ENCODE data around the gene TLE7.

TLE7 gene

DNA sequence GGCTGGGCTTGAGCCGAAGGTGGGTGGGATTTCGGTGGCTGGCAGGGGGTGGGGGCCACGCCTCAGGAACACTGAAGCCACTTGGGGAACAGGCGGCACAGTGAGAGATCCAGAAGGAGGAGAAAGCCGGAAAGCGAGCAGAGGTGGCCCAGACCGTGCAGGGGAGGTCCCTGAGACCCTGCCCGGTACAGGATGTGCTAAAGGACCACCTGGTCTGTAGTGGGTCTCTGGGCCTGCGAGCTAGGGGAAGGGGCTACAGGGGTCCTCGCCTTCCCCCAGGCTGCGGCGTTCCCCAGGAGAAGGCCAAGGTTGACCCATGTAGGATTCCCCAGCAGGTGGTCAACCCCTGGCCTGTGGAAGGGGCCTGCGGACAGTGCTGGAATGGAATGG lies at the start of gene TLE7:
Gene TLE7, minus strand, starts transcription at position 4 of the 390 bp plus-strand sequence. CDS start 8,730 bp downstream, outside the sequence.
- no peak within 1 kb of the TSS for H3K9ac ChIP-seq (ENCODE audit: low read depth in 1 of 2, low read length in 2 of 2)
- H3K4me3 ChIP-seq (ENCODE audit: low read depth in 1 of 2, low read length in 2 of 2), result no peak within 1 kb of the TSS
- no peaks in the 10 kb centered on the region for H3K36me3 ChIP-seq (ENCODE audit: control insufficient read depth in 1 of 2, insufficient read depth in 2 of 2, low read length in 2 of 2)
- no peaks in the 10 kb centered on the region for H3K27me3 ChIP-seq (ENCODE audit: control insufficient read depth in 1 of 2, insufficient read depth in 2 of 2, low read length in 2 of 2)
- no peaks in the 10 kb centered on the region for H3K4me1 ChIP-seq (ENCODE audit: control insufficient read depth in 1 of 2, insufficient read depth in 2 of 2, low read length in 2 of 2)
- H3K27ac ChIP-seq (ENCODE audit: low read depth, low read length), result no peak within 1 kb of the TSS
- peaks cover 32 to 35% of the 10 kb centered on the region in 2 donors for H3K9me3 ChIP-seq (ENCODE audit: control insufficient read depth in 1 of 2, low read length in 2 of 2)

DNA sequence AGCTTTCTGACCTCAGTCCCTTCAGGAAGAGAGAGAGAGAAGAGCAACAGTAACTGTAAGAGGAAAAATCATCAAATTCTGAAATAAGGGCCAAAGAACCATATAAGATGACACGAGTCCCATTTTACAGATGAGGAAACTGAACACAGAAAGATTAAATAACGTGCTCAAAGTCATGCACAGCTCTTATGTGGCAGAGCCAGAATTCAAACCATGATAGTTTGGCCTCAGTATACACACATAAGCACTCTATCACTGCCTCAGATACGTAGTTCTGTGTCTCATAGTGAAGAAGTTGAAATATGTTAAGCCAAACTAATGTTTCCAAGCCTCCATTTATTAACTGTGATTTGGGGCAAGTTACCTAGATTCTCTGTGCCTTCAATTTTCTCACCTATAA lies 49.2 kb upstream of the TLE7 start:
- H3K36me3 ChIP-seq (ENCODE audit: control insufficient read depth in 1 of 2, insufficient read depth in 2 of 2, low read length in 2 of 2), result no peaks in the 10 kb centered on the region
- H3K4me1 ChIP-seq (ENCODE audit: control insufficient read depth in 1 of 2, insufficient read depth in 2 of 2, low read length in 2 of 2), result no peaks in the 10 kb centered on the region
- H3K9me3 ChIP-seq (ENCODE audit: control insufficient read depth in 1 of 2, low read length in 2 of 2), result no peaks in the 10 kb centered on the region
- no peak overlapping the region for H3K4me3 ChIP-seq (ENCODE audit: low read depth in 1 of 2, low read length in 2 of 2)
- no peak overlapping the region for H3K9ac ChIP-seq (ENCODE audit: low read depth in 1 of 2, low read length in 2 of 2)
- H3K27ac ChIP-seq (ENCODE audit: low read depth, low read length), result no peak overlapping the region
- H3K27me3 ChIP-seq (ENCODE audit: control insufficient read depth in 1 of 2, insufficient read depth in 2 of 2, low read length in 2 of 2), result no peaks in the 10 kb centered on the region

- no peak overlapping the region for H3K9ac ChIP-seq (ENCODE audit: low read depth in 1 of 2, low read length in 2 of 2)
- H3K4me1 ChIP-seq (ENCODE audit: control insufficient read depth in 1 of 2, insufficient read depth in 2 of 2, low read length in 2 of 2), result no peaks in the 10 kb centered on the region
- no peaks in the 10 kb centered on the region for H3K27me3 ChIP-seq (ENCODE audit: control insufficient read depth in 1 of 2, insufficient read depth in 2 of 2, low read length in 2 of 2)
- no peaks in the 10 kb centered on the region for H3K9me3 ChIP-seq (ENCODE audit: control insufficient read depth in 1 of 2, low read length in 2 of 2)
- no peaks in the 10 kb centered on the region for H3K36me3 ChIP-seq (ENCODE audit: control insufficient read depth in 1 of 2, insufficient read depth in 2 of 2, low read length in 2 of 2)
- H3K4me3 ChIP-seq (ENCODE audit: low read depth in 1 of 2, low read length in 2 of 2), result no peak overlapping the region
- H3K27ac ChIP-seq (ENCODE audit: low read depth, low read length), result no peak overlapping the region
Measured at GRCh38 chr16:71490361-71490760, 48.5 kb upstream of the TLE7 start.

DNA sequence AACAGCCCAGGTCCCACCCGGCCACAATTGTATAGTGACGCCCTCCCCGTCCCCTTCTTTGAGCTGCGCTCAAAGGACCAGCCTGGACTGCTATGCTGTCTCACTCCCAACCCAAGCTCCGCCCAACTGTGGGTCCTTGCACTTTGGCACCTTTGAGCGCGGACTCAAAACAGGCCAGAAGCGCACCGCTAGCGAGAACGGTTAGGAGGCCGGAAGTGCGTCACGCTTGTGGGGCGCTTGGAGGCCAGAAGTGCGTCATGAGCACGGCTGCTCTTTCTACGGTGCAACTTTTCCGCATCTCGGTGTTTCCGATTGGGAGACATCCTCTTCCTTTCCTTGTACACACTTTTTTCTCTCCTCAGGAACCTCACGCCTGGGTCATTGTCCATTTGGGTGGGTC lies 47.3 kb upstream of the TLE7 start, which contains the start of gene ZNF19:
Gene ZNF19, minus strand, starts transcription at position 203 of the 400 bp plus-strand sequence. CDS start 7,210 bp downstream, outside the sequence.
- Histone ChIP-seq H3K27ac (ENCODE audit: low read depth, low read length) (no peak within 1 kb of the TSS), H3K36me3 (ENCODE audit: control insufficient read depth in 1 of 2, insufficient read depth in 2 of 2, low read length in 2 of 2) (no peaks in the 10 kb centered on the region), H3K4me3 (ENCODE audit: low read depth in 1 of 2, low read length in 2 of 2) (no peak within 1 kb of the TSS), H3K9ac (ENCODE audit: low read depth in 1 of 2, low read length in 2 of 2) (no peak within 1 kb of the TSS), H3K4me1 (ENCODE audit: control insufficient read depth in 1 of 2, insufficient read depth in 2 of 2, low read length in 2 of 2) (peaks cover 0 to 3% of the 10 kb centered on the region in 2 donors), H3K27me3 (ENCODE audit: control insufficient read depth in 1 of 2, insufficient read depth in 2 of 2, low read length in 2 of 2) (no peaks in the 10 kb centered on the region), H3K9me3 (ENCODE audit: control insufficient read depth in 1 of 2, low read length in 2 of 2) (no peaks in the 10 kb centered on the region)

DNA sequence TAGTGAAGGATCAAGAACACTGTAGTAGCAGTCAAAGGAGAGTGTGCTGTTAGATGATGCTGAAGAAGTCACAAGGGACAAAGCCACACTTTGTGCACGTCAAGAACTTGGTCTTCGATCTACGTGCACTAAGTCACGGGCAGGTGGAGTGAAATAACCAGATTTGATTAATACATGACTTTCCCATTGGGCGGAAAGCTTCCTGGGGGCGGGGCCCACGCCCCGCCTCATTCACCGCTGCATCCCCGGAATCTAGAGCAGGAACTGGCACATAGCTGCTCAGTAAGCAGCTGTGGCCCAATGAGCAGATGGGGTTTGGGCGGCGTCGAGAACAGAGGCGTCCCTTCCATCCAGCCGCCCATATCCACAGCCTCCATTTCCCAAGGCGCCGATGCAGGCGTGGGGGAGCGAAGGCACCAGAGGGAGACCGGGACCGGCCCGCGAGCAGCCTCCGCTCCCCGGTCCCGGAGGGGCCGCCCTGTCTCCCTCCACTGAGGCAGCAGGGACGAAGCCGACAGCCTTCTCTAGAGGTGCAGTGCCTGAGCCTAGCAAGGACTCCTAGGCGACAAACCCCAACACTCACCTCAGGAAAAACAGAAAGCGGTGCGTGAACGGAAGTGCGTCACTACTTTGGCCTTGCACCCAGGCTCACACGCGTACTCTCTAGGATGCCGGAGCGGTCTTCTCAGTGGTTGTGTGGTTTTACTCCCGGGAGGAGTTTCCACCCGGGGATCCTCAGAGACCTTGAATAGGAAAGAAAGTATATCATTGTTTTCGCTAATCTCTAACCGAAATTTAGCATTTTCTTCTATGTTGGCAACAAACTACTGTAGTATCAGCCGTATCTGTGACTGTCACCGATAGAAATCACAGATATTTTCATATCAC lies 42.4 kb upstream of the TLE7 start:
- Histone ChIP-seq H3K27ac (ENCODE audit: low read depth, low read length) (peak overlapping the region; percentile 99), H3K27me3 (ENCODE audit: control insufficient read depth in 1 of 2, insufficient read depth in 2 of 2, low read length in 2 of 2) (no peaks in the 10 kb centered on the region), H3K36me3 (ENCODE audit: control insufficient read depth in 1 of 2, insufficient read depth in 2 of 2, low read length in 2 of 2) (no peaks in the 10 kb centered on the region), H3K9me3 (ENCODE audit: control insufficient read depth in 1 of 2, low read length in 2 of 2) (no peaks in the 10 kb centered on the region), H3K9ac (ENCODE audit: low read depth in 1 of 2, low read length in 2 of 2) (peak overlapping the region; percentile 84 to 93), H3K4me1 (ENCODE audit: control insufficient read depth in 1 of 2, insufficient read depth in 2 of 2, low read length in 2 of 2) (peaks cover 7 to 10% of the 10 kb centered on the region in 2 donors), H3K4me3 (ENCODE audit: low read depth in 1 of 2, low read length in 2 of 2) (peak overlapping the region; percentile 87 to 94)

DNA sequence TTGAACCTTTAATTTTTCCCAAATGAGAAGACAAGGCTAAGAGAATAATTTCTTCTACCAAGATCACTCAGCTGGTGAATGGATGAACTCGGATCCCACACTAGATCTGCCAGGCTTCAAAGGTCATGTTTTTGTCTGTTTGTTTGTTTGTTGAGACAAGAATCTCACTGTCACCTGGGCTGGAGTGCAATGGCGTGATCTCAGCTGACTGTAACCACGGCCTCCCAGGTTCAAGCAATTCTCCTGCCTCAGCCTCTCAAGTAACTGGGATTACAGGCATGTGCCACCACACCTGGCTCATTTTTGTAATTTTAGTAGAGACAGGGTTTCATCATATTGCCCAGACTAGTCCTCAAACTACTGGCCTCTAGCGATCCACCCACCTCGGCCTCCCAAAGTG lies 40.7 kb upstream of the TLE7 start:
- no peak overlapping the region for H3K4me3 ChIP-seq (ENCODE audit: low read depth in 1 of 2, low read length in 2 of 2)
- no peak overlapping the region for H3K9ac ChIP-seq (ENCODE audit: low read depth in 1 of 2, low read length in 2 of 2)
- H3K36me3 ChIP-seq (ENCODE audit: control insufficient read depth in 1 of 2, insufficient read depth in 2 of 2, low read length in 2 of 2), result peaks cover 0 to 7% of the 10 kb centered on the region in 2 donors
- H3K27me3 ChIP-seq (ENCODE audit: control insufficient read depth in 1 of 2, insufficient read depth in 2 of 2, low read length in 2 of 2), result no peaks in the 10 kb centered on the region
- H3K9me3 ChIP-seq (ENCODE audit: control insufficient read depth in 1 of 2, low read length in 2 of 2), result no peaks in the 10 kb centered on the region
- no peak overlapping the region for H3K27ac ChIP-seq (ENCODE audit: low read depth, low read length)
- peaks cover 7 to 10% of the 10 kb centered on the region in 2 donors for H3K4me1 ChIP-seq (ENCODE audit: control insufficient read depth in 1 of 2, insufficient read depth in 2 of 2, low read length in 2 of 2)

DNA sequence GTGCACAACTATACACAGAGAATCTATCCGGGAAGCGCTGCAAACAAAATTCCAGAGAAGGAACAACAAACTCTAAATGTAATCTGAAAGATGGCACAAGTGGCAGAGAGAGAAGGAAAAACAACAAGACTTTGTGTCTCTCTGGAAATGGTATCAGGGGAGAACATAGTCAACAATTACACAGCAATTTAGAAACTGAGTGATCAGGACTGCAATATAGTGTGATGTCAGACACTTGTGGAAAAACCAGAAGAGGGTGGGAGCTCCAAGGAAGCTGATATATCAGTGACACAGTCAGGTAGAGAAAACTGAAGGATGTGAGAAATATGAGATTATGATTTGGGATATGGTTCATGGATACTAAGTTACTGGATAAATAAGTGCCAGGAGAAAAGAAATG lies 39.1 kb upstream of the TLE7 start:
- Histone ChIP-seq H3K36me3 (ENCODE audit: control insufficient read depth in 1 of 2, insufficient read depth in 2 of 2, low read length in 2 of 2) (peaks cover 0 to 12% of the 10 kb centered on the region in 2 donors), H3K4me1 (ENCODE audit: control insufficient read depth in 1 of 2, insufficient read depth in 2 of 2, low read length in 2 of 2) (peaks cover 7 to 10% of the 10 kb centered on the region in 2 donors), H3K27ac (ENCODE audit: low read depth, low read length) (no peak overlapping the region), H3K9ac (ENCODE audit: low read depth in 1 of 2, low read length in 2 of 2) (no peak overlapping the region), H3K27me3 (ENCODE audit: control insufficient read depth in 1 of 2, insufficient read depth in 2 of 2, low read length in 2 of 2) (no peaks in the 10 kb centered on the region), H3K9me3 (ENCODE audit: control insufficient read depth in 1 of 2, low read length in 2 of 2) (no peaks in the 10 kb centered on the region), H3K4me3 (ENCODE audit: low read depth in 1 of 2, low read length in 2 of 2) (no peak overlapping the region)

GRCh38 chr16:71479420-71479819 lies 37.6 kb upstream of the TLE7 start:
- H3K9me3 ChIP-seq (ENCODE audit: control insufficient read depth in 1 of 2, low read length in 2 of 2), result no peaks in the 10 kb centered on the region
- no peak overlapping the region for H3K27ac ChIP-seq (ENCODE audit: low read depth, low read length)
- H3K9ac ChIP-seq (ENCODE audit: low read depth in 1 of 2, low read length in 2 of 2), result no peak overlapping the region
- H3K4me1 ChIP-seq (ENCODE audit: control insufficient read depth in 1 of 2, insufficient read depth in 2 of 2, low read length in 2 of 2), result peaks cover 7% of the 10 kb centered on the region in 2 donors
- no peak overlapping the region for H3K4me3 ChIP-seq (ENCODE audit: low read depth in 1 of 2, low read length in 2 of 2)
- no peaks in the 10 kb centered on the region for H3K27me3 ChIP-seq (ENCODE audit: control insufficient read depth in 1 of 2, insufficient read depth in 2 of 2, low read length in 2 of 2)
- peaks cover 0 to 16% of the 10 kb centered on the region in 2 donors for H3K36me3 ChIP-seq (ENCODE audit: control insufficient read depth in 1 of 2, insufficient read depth in 2 of 2, low read length in 2 of 2)

- no peaks in the 10 kb centered on the region for H3K27me3 ChIP-seq (ENCODE audit: control insufficient read depth in 1 of 2, insufficient read depth in 2 of 2, low read length in 2 of 2)
- H3K36me3 ChIP-seq (ENCODE audit: control insufficient read depth in 1 of 2, insufficient read depth in 2 of 2, low read length in 2 of 2), result peaks cover 3 to 16% of the 10 kb centered on the region in 2 donors
- H3K9ac ChIP-seq (ENCODE audit: low read depth in 1 of 2, low read length in 2 of 2), result no peak overlapping the region
- H3K4me3 ChIP-seq (ENCODE audit: low read depth in 1 of 2, low read length in 2 of 2), result no peak overlapping the region
- H3K4me1 ChIP-seq (ENCODE audit: control insufficient read depth in 1 of 2, insufficient read depth in 2 of 2, low read length in 2 of 2), result no peaks in the 10 kb centered on the region
- no peak overlapping the region for H3K27ac ChIP-seq (ENCODE audit: low read depth, low read length)
- no peaks in the 10 kb centered on the region for H3K9me3 ChIP-seq (ENCODE audit: control insufficient read depth in 1 of 2, low read length in 2 of 2)
Measured at GRCh38 chr16:71476457-71477124, 34.7 kb upstream of the TLE7 start.

- Histone ChIP-seq H3K4me1 (ENCODE audit: control insufficient read depth in 1 of 2, insufficient read depth in 2 of 2, low read length in 2 of 2) (no peaks in the 10 kb centered on the region), H3K4me3 (ENCODE audit: low read depth in 1 of 2, low read length in 2 of 2) (no peak overlapping the region), H3K27ac (ENCODE audit: low read depth, low read length) (no peak overlapping the region), H3K9me3 (ENCODE audit: control insufficient read depth in 1 of 2, low read length in 2 of 2) (no peaks in the 10 kb centered on the region), H3K9ac (ENCODE audit: low read depth in 1 of 2, low read length in 2 of 2) (no peak overlapping the region), H3K36me3 (ENCODE audit: control insufficient read depth in 1 of 2, insufficient read depth in 2 of 2, low read length in 2 of 2) (peaks cover 3 to 16% of the 10 kb centered on the region in 2 donors), H3K27me3 (ENCODE audit: control insufficient read depth in 1 of 2, insufficient read depth in 2 of 2, low read length in 2 of 2) (no peaks in the 10 kb centered on the region)
Measured at GRCh38 chr16:71474864-71475263, 33.0 kb upstream of the TLE7 start.

Data from duodenal mucosa (tissue), 2 donors.